HepG2 (cell line): ENCODE data around the gene VKORC1. TPM values are rescaled to one million over a fixed set of nuclear protein-coding genes. Genes with fewer than 3 reads are reported as not detected.
A peak's percentile ranks its signal among the peaks of the same experiment; 100 is the strongest.

Experiments used
- ATF7 ChIP-seq, 2 experiments: fragments of 450-650 bp in 1 of 2; sonication (generic) in 1 of 2; formaldehyde crosslinking in 1 of 2; IDR thresholded peaks; 2 replicates each; pipeline versions ENCODE4 v1.4.0 to v1.6.1; 2016 to 2020; ENCODE audit warnings: antibody characterized with exemption in 1 of 2, mild to moderate bottlenecking in 1 of 2, missing genetic modification reagents in 1 of 2
- CREB1 ChIP-seq, 2 experiments: fragments of 450-650 bp in 1 of 2; IDR thresholded peaks; 2 replicates each; pipeline ENCODE4 v1.6.1; 2016 to 2017; ENCODE audit warnings: control low read depth in 1 of 2, mild to moderate bottlenecking in 1 of 2, missing compliant biosample characterization in 1 of 2, missing genetic modification characterization in 1 of 2
- SAFB2 ChIP-seq: sonication (generic); formaldehyde crosslinking; IDR thresholded peaks from 2 replicates; pipeline ENCODE4 v1.5.1; 2020; ENCODE audit warnings: missing genetic modification reagents, low read depth, mild to moderate bottlenecking, borderline replicate concordance
- SMAD1 ChIP-seq: sonication (generic); formaldehyde crosslinking; IDR thresholded peaks from 2 replicates; pipeline ENCODE4 v1.4.0; 2020; ENCODE audit warnings: missing genetic modification reagents, low read depth, mild to moderate bottlenecking, borderline replicate concordance
- SMYD3 ChIP-seq: sonication (generic); formaldehyde crosslinking; IDR thresholded peaks from 2 replicates; pipeline ENCODE4 v1.8.1; 2023; ENCODE audit warnings: mild to moderate bottlenecking, missing genetic modification reagents
- SP5 ChIP-seq: IDR thresholded peaks from 2 replicates; pipeline ENCODE4 v1.6.1; 2016; ENCODE audit warnings: low read depth, borderline replicate concordance
- ZBTB21 ChIP-seq: sonication (generic); formaldehyde crosslinking; IDR thresholded peaks from 2 replicates; pipeline ENCODE4 v1.4.0; 2020; ENCODE audit warnings: missing genetic modification reagents
- ZNF264 ChIP-seq: sonication (generic); formaldehyde crosslinking; IDR thresholded peaks from 2 replicates; pipeline ENCODE4 v1.4.0; 2020; ENCODE audit warnings: missing genetic modification reagents
- ZNF317 ChIP-seq: sonication (generic); formaldehyde crosslinking; IDR thresholded peaks from 2 replicates; pipeline ENCODE4 v1.5.0; 2020; ENCODE audit warnings: mild to moderate bottlenecking, missing genetic modification reagents
- ZNF792 ChIP-seq: IDR thresholded peaks from 2 replicates; pipeline ENCODE4 v1.6.1; 2016
- polyA plus RNA-seq, 8 experiments: library from polyadenylated mRNA; depleted of rRNA in 3 of 8; stranded (reverse) in 7 of 8; unstranded in 1 of 8; fragments of >200 nt; fragmentation: Illumina TruSeq in 4 of 8; extraction: Trizol in 4 of 8; gene quantifications; 2 replicates each; pipeline versions ENCODE4 v1.2.1 to v1.2.3, GENCODE V29; 2011 to 2016; ENCODE audit warnings: low read depth in 4 of 8, missing spikeins in 1 of 8, mixed read lengths in 1 of 8; ENCODE audit not compliant: insufficient read depth in 1 of 8
- total RNA-seq, 5 experiments: library from RNA; depleted of rRNA; stranded (reverse); fragments of >200 nt; fragmentation: Illumina TruSeq; extraction: Trizol; gene quantifications; 2 replicates each; pipeline ENCODE4 v1.2.3, GENCODE V29; 2016; ENCODE audit warnings: low read depth in 1 of 5
- TF ChIP-seq, protein P1 (sequence below): sonication (generic); formaldehyde crosslinking; conservative IDR thresholded peaks from 2 replicates; pipeline ENCODE4 v1.4.0; 2020; ENCODE audit warnings: missing genetic modification reagents
- TF ChIP-seq, protein P2 (sequence below): sonication (generic); formaldehyde crosslinking; IDR thresholded peaks from 2 replicates; pipeline ENCODE4 v1.4.0; 2020; ENCODE audit warnings: missing genetic modification reagents

VKORC1 gene
- total and polyA plus RNA-seq, 2 of the 13 experiments (the other 11 are each of a cell fraction or from before 2014, with no cell fraction given), result 141 to 615 TPM

DNA sequence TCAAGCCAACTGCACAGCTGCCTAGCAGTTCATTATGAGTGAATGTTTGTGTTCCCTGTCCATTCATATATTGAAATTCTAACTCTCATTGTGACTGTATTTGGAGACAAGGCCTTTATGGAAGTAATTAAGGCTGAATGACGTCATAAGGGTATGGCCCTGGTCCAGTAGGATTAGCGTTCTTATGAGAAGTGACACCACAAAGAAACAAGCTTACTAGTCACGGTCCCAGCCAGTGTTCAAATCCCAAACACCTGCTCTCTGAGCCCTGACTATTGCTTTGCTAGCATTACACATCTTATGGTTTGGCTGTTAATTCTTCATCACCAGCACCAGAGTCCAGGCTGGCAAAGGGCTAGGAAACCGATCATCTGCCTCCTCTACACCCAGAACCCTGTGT is 22.7 kb downstream of the VKORC1 start (continued):
- TF ChIP-seq ZNF264 (CRISPR knock-in tag) (peak; percentile 75), ATF7 (IDR thresholded peaks at IDR 0.05) (peak; percentile 97), ATF7 (CRISPR knock-in tag; IDR thresholded peaks at IDR 0.05) (no peak), ZNF317 (CRISPR knock-in tag) (no peak), SMYD3 (CRISPR knock-in tag) (no peak), ZBTB21 (CRISPR knock-in tag) (peak; percentile 69), ZNF792 (CRISPR knock-in tag) (no peak), SP5 (CRISPR knock-in tag) (no peak), SAFB2 (CRISPR knock-in tag) (no peak), SMAD1 (CRISPR knock-in tag) (no peak), CREB1 (IDR thresholded peaks at IDR 0.05) (peak; percentile 95), CREB1 (CRISPR knock-in tag; IDR thresholded peaks at IDR 0.05) (no peak)
- TF ChIP-seq, protein P1, sequence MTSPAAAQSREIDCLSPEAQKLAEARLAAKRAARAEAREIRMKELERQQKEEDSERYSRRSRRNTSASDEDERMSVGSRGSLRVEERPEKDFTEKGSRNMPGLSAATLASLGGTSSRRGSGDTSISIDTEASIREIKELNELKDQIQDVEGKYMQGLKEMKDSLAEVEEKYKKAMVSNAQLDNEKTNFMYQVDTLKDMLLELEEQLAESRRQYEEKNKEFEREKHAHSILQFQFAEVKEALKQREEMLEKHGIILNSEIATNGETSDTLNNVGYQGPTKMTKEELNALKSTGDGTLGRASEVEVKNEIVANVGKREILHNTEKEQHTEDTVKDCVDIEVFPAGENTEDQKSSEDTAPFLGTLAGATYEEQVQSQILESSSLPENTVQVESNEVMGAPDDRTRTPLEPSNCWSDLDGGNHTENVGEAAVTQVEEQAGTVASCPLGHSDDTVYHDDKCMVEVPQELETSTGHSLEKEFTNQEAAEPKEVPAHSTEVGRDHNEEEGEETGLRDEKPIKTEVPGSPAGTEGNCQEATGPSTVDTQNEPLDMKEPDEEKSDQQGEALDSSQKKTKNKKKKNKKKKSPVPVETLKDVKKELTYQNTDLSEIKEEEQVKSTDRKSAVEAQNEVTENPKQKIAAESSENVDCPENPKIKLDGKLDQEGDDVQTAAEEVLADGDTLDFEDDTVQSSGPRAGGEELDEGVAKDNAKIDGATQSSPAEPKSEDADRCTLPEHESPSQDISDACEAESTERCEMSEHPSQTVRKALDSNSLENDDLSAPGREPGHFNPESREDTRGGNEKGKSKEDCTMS (CRISPR knock-in tag), result no peak
- TF ChIP-seq, protein P2, sequence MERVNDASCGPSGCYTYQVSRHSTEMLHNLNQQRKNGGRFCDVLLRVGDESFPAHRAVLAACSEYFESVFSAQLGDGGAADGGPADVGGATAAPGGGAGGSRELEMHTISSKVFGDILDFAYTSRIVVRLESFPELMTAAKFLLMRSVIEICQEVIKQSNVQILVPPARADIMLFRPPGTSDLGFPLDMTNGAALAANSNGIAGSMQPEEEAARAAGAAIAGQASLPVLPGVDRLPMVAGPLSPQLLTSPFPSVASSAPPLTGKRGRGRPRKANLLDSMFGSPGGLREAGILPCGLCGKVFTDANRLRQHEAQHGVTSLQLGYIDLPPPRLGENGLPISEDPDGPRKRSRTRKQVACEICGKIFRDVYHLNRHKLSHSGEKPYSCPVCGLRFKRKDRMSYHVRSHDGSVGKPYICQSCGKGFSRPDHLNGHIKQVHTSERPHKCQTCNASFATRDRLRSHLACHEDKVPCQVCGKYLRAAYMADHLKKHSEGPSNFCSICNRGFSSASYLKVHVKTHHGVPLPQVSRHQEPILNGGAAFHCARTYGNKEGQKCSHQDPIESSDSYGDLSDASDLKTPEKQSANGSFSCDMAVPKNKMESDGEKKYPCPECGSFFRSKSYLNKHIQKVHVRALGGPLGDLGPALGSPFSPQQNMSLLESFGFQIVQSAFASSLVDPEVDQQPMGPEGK (CRISPR knock-in tag), result no peak
